ENCODE measurements around the gene GIGYF1. TPM values are rescaled to one million over a fixed set of nuclear protein-coding genes. Genes with fewer than 3 reads are reported as not detected.

Gene GIGYF1
- total and polyA plus RNA-seq, 2 of the 13 experiments (the other 11 are each of a cell fraction or from before 2014, with no cell fraction given), result 7.6 to 16.1 TPM

DNA sequence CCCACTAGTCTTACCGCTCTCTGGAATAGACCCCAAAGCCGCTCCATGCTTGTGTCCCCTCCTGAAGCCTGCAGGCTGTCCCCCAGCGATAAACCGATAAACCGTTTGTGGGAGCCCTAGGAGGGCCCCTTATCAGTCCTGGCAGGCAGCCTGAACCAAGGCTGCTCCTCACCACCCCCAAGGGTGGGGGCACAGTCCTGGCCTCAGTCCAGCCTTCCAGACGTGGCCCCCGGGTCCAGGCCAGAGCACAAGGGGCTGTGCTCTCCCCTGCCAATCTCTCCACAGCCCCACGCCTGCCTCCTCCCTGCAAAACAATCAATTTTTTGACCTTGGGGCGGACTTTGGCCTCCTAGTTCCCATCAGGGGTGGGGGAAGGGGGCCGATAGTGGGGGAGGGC is 52.6 kb downstream of the GIGYF1 start, which contains the start of gene TFR2 (continued):
- TF ChIP-seq BHLHE40 (IDR thresholded peaks at IDR 0.05; ENCODE audit: low read length) (no peak), ZNF841 (CRISPR knock-in tag; IDR thresholded peaks at IDR 0.05; ENCODE audit: borderline replicate concordance) (no peak), HMG20A (CRISPR knock-in tag; IDR thresholded peaks at IDR 0.05; ENCODE audit: borderline replicate concordance) (peak; percentile 41; the same call in 1 of the 2 replicates), NR2F2 (IDR thresholded peaks at IDR 0.05; ENCODE audit: borderline replicate concordance, low read depth) (peak; percentile 41; the same call in 1 of the 2 replicates), ZNF580 (CRISPR knock-in tag; IDR thresholded peaks at IDR 0.05; ENCODE audit: borderline replicate concordance, low read depth) (peak; percentile 33; the same call in 1 of the 2 replicates), ZNF737 (CRISPR knock-in tag; IDR thresholded peaks at IDR 0.05; ENCODE audit: borderline replicate concordance) (no peak), HMGA1 (CRISPR knock-in tag; conservative IDR thresholded peaks at IDR 0.05) (no peak), RCOR2 (CRISPR knock-in tag; IDR thresholded peaks at IDR 0.05) (no peak), ZNF331 (CRISPR knock-in tag; IDR thresholded peaks at IDR 0.05) (peak; percentile 71), ZNF564 (CRISPR knock-in tag; IDR thresholded peaks at IDR 0.05) (no peak), MIXL1 (CRISPR knock-in tag; IDR thresholded peaks at IDR 0.05) (peak; percentile 59; the same call in 1 of the 2 replicates), TCF12 (IDR thresholded peaks at IDR 0.05) (no peak), TCF12 (CRISPR knock-in tag; IDR thresholded peaks at IDR 0.05) (no peak), ZNF605 (CRISPR knock-in tag; IDR thresholded peaks at IDR 0.05) (no peak), NR1H2 (CRISPR knock-in tag; IDR thresholded peaks at IDR 0.05; ENCODE audit: borderline replicate concordance, low read depth) (no peak), HNRNPL (IDR thresholded peaks at IDR 0.05; ENCODE audit: low read depth, low read length) (peak; percentile 72; the same call in 1 of the 2 replicates), ATF1 (CRISPR knock-in tag; IDR thresholded peaks at IDR 0.05) (no peak), CEBPG (CRISPR knock-in tag; IDR thresholded peaks at IDR 0.05) (no peak), FOXK1 (CRISPR knock-in tag; IDR thresholded peaks at IDR 0.05; ENCODE audit: borderline replicate concordance, low read depth) (no peak), USF2 (IDR thresholded peaks at IDR 0.05; ENCODE audit: low read depth, low read length) (no peak), USF2 (CRISPR knock-in tag; IDR thresholded peaks at IDR 0.05; ENCODE audit: borderline replicate concordance) (no peak)
- TF ChIP-seq, protein P1, sequence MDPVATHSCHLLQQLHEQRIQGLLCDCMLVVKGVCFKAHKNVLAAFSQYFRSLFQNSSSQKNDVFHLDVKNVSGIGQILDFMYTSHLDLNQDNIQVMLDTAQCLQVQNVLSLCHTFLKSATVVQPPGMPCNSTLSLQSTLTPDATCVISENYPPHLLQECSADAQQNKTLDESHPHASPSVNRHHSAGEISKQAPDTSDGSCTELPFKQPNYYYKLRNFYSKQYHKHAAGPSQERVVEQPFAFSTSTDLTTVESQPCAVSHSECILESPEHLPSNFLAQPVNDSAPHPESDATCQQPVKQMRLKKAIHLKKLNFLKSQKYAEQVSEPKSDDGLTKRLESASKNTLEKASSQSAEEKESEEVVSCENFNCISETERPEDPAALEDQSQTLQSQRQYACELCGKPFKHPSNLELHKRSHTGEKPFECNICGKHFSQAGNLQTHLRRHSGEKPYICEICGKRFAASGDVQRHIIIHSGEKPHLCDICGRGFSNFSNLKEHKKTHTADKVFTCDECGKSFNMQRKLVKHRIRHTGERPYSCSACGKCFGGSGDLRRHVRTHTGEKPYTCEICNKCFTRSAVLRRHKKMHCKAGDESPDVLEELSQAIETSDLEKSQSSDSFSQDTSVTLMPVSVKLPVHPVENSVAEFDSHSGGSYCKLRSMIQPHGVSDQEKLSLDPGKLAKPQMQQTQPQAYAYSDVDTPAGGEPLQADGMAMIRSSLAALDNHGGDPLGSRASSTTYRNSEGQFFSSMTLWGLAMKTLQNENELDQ (CRISPR knock-in tag; IDR thresholded peaks at IDR 0.05; ENCODE audit: borderline replicate concordance), result no peak
- TF ChIP-seq, protein P2, sequence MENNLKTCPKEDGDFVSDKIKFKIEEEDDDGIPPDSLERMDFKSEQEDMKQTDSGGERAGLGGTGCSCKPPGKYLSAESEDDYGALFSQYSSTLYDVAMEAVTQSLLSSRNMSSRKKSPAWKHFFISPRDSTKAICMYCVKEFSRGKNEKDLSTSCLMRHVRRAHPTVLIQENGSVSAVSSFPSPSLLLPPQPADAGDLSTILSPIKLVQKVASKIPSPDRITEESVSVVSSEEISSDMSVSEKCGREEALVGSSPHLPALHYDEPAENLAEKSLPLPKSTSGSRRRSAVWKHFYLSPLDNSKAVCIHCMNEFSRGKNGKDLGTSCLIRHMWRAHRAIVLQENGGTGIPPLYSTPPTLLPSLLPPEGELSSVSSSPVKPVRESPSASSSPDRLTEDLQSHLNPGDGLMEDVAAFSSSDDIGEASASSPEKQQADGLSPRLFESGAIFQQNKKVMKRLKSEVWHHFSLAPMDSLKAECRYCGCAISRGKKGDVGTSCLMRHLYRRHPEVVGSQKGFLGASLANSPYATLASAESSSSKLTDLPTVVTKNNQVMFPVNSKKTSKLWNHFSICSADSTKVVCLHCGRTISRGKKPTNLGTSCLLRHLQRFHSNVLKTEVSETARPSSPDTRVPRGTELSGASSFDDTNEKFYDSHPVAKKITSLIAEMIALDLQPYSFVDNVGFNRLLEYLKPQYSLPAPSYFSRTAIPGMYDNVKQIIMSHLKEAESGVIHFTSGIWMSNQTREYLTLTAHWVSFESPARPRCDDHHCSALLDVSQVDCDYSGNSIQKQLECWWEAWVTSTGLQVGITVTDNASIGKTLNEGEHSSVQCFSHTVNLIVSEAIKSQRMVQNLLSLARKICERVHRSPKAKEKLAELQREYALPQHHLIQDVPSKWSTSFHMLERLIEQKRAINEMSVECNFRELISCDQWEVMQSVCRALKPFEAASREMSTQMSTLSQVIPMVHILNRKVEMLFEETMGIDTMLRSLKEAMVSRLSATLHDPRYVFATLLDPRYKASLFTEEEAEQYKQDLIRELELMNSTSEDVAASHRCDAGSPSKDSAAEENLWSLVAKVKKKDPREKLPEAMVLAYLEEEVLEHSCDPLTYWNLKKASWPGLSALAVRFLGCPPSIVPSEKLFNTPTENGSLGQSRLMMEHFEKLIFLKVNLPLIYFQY (CRISPR knock-in tag; IDR thresholded peaks at IDR 0.05; ENCODE audit: borderline replicate concordance), result no peak

Measured in HepG2 (cell line).